Endothelial cell of umbilical vein (primary cell): Measurements from ENCODE around the gene NKAP. TPM values are rescaled to one million over a fixed set of nuclear protein-coding genes. Genes with fewer than 3 reads are reported as not detected.
"Not testable (repeated sequence)": the region's sequence is repeated elsewhere in the genome, so short reads cannot be mapped to it uniquely, and the experiment has no call there.

Experiments used
- BruUV-seq: library from RNA; stranded (reverse); fragments of 400-500 nt; replicated peaks from 2 replicates; lab custom pipeline; 2021; lab: Mats Ljungman, UMichigan
- CTCF ChIA-PET: fragments of 300-600, 350-600 bp; sonication (Branson Sonifier 250); formaldehyde crosslinking; loops from one replicate; lab custom pipeline; 2021; ENCODE audit warnings: antibody characterized with exemption, inconsistent platforms; lab: Charles Lee
- POLR2A ChIA-PET: fragments of 300-600, 350-600 bp; sonication (Branson Sonifier 250); formaldehyde crosslinking; loops from one replicate; lab custom pipeline; 2021; ENCODE audit warnings: antibody characterized with exemption, inconsistent platforms; lab: Charles Lee
- DNase-seq: peaks from one replicate; pipeline ENCODE4 v3.0.0-alpha.2; 2011; ENCODE audit warnings: low read depth, low spot score
- FAIRE-seq: peaks from 2 replicates; lab custom pipeline; 2011; peaks lifted over from hg19 to GRCh38; lab: Jason Lieb, UNC
- H2AFZ ChIP-seq: 2 replicates; pipeline ENCODE4 v1.6.0; 2012; ENCODE audit warnings: low read depth, low read length, control low read depth, inconsistent platforms
- H3K27ac ChIP-seq: 2 replicates; pipeline ENCODE4 v1.5.1; 2011; ENCODE audit warnings: low read depth, mild to moderate bottlenecking, control low read depth, low read length, moderate library complexity; ENCODE audit not compliant: insufficient read depth
- H3K27me3 ChIP-seq, 2 experiments: 2 replicates each; pipeline versions ENCODE4 v1.6.0 to v1.6.1; 2011; ENCODE audit warnings: low read length in 2 of 2, mixed read lengths in 1 of 2; ENCODE audit not compliant: control insufficient read depth in 2 of 2, insufficient read depth in 2 of 2
- H3K36me3 ChIP-seq, 2 experiments: 2 replicates in 1 of 2; 3 replicates in 1 of 2; pipeline ENCODE4 v1.5.1; 2011; ENCODE audit warnings: low read length in 2 of 2, mild to moderate bottlenecking in 1 of 2, moderate library complexity in 1 of 2; ENCODE audit not compliant: control insufficient read depth in 2 of 2, insufficient read depth in 2 of 2; ENCODE audit errors: extremely low read depth in 1 of 2
- H3K4me1 ChIP-seq: 3 replicates; pipeline ENCODE4 v1.5.1; 2011; ENCODE audit warnings: mild to moderate bottlenecking, low read length; ENCODE audit not compliant: control insufficient read depth, insufficient read depth; ENCODE audit errors: extremely low read depth
- H3K4me2 ChIP-seq: 2 replicates; pipeline ENCODE4 v1.6.1; 2011; ENCODE audit warnings: low read length, control low read depth, mixed read lengths; ENCODE audit not compliant: insufficient read depth
- H3K4me3 ChIP-seq, 3 experiments: fragments of 200-600 bp in 1 of 3; sonication (generic), shearing (Covaris generic) in 1 of 3; replicated peaks in 1 of 3; 2 replicates each; pipeline ENCODE4 v1.5.1; 2011 to 2016; ENCODE audit warnings: control low read depth in 3 of 3, low read length in 3 of 3, mild to moderate bottlenecking in 2 of 3, inconsistent platforms in 1 of 3, low read depth in 1 of 3, moderate library complexity in 1 of 3; ENCODE audit not compliant: insufficient read depth in 1 of 3
- H3K79me2 ChIP-seq: 2 replicates; pipeline ENCODE4 v1.6.0; 2012; ENCODE audit warnings: low read length, inconsistent platforms; ENCODE audit not compliant: control insufficient read depth, insufficient read depth
- H3K9ac ChIP-seq: replicated peaks from 2 replicates; pipeline ENCODE3; 2011; ENCODE audit warnings: low read length, control low read depth; ENCODE audit not compliant: insufficient read depth; ENCODE audit errors: extremely low read depth
- H3K9me1 ChIP-seq: replicated peaks from 3 replicates; pipeline ENCODE4 v1.6.0; 2011; ENCODE audit warnings: mild to moderate bottlenecking, low read length; ENCODE audit not compliant: control insufficient read depth, insufficient read depth; ENCODE audit errors: extremely low read depth
- H3K9me3 ChIP-seq: replicated peaks from 2 replicates; pipeline ENCODE4 v1.5.1; 2012; ENCODE audit warnings: low read length, inconsistent platforms; ENCODE audit not compliant: control insufficient read depth, insufficient read depth
- H4K20me1 ChIP-seq: replicated peaks from 2 replicates; pipeline ENCODE3; 2011; ENCODE audit warnings: mild to moderate bottlenecking, low read length; ENCODE audit not compliant: control insufficient read depth, insufficient read depth; ENCODE audit errors: extremely low read depth
- FOS ChIP-seq: IDR thresholded peaks from 2 replicates; pipeline ENCODE4 v1.6.1; 2011; ENCODE audit warnings: mild to moderate bottlenecking, low read length, moderate library complexity, borderline replicate concordance; ENCODE audit not compliant: insufficient read depth
- GATA2 ChIP-seq: IDR thresholded peaks from 2 replicates; pipeline ENCODE4 v1.7.0; 2011; ENCODE audit warnings: low read depth, mild to moderate bottlenecking, moderate library complexity, mixed read lengths, low read length; ENCODE audit not compliant: insufficient read length, insufficient read depth
- JUN ChIP-seq: IDR thresholded peaks from 2 replicates; pipeline ENCODE4 v1.6.1; 2011; ENCODE audit warnings: borderline replicate concordance, low read depth; ENCODE audit not compliant: insufficient read length, insufficient read depth
- POLR2AphosphoS5 ChIP-seq: IDR thresholded peaks from 2 replicates; pipeline ENCODE4 v1.6.1; 2012; ENCODE audit warnings: low read depth, mild to moderate bottlenecking, control low read depth, low read length, moderate library complexity; ENCODE audit not compliant: insufficient read depth
- dilution Hi-C: fragments of 300-500 bp; cut with MboI; formaldehyde crosslinking; loops from one replicate; pipeline ENCODE4 v1.15.0; 2019; ENCODE audit warnings: low sequenced_read_pairs; ENCODE audit not compliant: extremely low pct_ligation_motif_present
- intact Hi-C: fragments of 100-400 bp; cut with micrococcal nuclease; formaldehyde crosslinking; loops from one replicate; pipeline ENCODE4 v1.10.0; 2022
- polyA plus RNA-seq, 4 experiments: library from polyadenylated mRNA; depleted of rRNA in 3 of 4; stranded (reverse) in 3 of 4; unstranded in 1 of 4; fragments of >200 nt; gene quantifications; 2 replicates each; pipeline versions ENCODE4 v1.2.1 to v1.2.3, GENCODE V29; 2011 to 2012; ENCODE audit warnings: missing spikeins in 1 of 4
- total RNA-seq: library from RNA; stranded (reverse); gene quantifications from 2 replicates; pipeline ENCODE4 v1.2.3, GENCODE V29; 2021
- TF ChIP-seq, protein P1 (sequence below), 2 donors: IDR thresholded peaks; 1 replicate in 1 of 2; 2 replicates in 1 of 2; pipeline ENCODE4 v1.5.1; 2011; ENCODE audit warnings: low read length in 2 of 2, mild to moderate bottlenecking in 2 of 2, moderate library complexity in 2 of 2, control low read depth in 1 of 2, inconsistent platforms in 1 of 2, low read depth in 1 of 2; ENCODE audit not compliant: insufficient read depth in 1 of 2; ENCODE audit errors: extremely low read depth in 1 of 2
- TF ChIP-seq, protein P2 (sequence below): IDR thresholded peaks from 2 replicates; pipeline ENCODE4 v1.6.1; 2011; ENCODE audit not compliant: insufficient read depth, insufficient read length

NKAP gene
- total and polyA plus RNA-seq, 2 donors (not counting 3 experiments of a cell fraction or from before 2014, with no cell fraction given), result 2.2 to 8.0 TPM

DNA sequence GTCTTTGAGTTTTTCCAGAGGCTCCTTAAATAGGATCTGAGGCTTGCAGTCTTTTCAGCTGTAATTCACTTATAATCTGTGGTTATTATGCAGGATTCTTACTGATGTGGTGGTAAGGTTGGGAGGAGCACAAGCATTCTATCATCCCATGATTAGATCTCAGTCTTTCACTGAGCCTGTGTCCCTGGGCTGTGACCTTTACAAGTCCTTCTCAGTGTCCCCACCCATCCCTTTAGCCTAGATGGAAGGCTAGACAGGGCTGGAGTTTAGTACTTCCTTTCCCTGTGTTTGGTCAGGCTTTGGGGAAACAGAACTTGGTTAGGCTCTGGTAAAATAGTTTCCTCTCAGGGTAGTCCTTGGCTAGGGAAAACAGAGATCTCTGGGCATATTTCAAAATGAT lies 17.1 kb upstream of the NKAP start:
- ChIA-PET POLR2A (no interaction called here), CTCF (no interaction called here)
- no peak overlapping the region for H3K4me3 ChIP-seq
- no peaks in the 10 kb centered on the region for H3K27me3 ChIP-seq
- H4K20me1 ChIP-seq, result no peaks in the 10 kb centered on the region
- FAIRE-seq (peak; percentile 12), DNase-seq (no peak)
- H3K9me1 ChIP-seq, result no peaks in the 10 kb centered on the region
- TF ChIP-seq POLR2AphosphoS5 (no peak), FOS (no peak), GATA2 (no peak), JUN (no peak)
- TF ChIP-seq, protein P1, sequence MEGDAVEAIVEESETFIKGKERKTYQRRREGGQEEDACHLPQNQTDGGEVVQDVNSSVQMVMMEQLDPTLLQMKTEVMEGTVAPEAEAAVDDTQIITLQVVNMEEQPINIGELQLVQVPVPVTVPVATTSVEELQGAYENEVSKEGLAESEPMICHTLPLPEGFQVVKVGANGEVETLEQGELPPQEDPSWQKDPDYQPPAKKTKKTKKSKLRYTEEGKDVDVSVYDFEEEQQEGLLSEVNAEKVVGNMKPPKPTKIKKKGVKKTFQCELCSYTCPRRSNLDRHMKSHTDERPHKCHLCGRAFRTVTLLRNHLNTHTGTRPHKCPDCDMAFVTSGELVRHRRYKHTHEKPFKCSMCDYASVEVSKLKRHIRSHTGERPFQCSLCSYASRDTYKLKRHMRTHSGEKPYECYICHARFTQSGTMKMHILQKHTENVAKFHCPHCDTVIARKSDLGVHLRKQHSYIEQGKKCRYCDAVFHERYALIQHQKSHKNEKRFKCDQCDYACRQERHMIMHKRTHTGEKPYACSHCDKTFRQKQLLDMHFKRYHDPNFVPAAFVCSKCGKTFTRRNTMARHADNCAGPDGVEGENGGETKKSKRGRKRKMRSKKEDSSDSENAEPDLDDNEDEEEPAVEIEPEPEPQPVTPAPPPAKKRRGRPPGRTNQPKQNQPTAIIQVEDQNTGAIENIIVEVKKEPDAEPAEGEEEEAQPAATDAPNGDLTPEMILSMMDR (IDR thresholded peaks at IDR 0.05; ENCODE audit: extremely low read depth in 1 of 2, insufficient read depth in 1 of 2, low read depth in 1 of 2, low read length in 2 of 2), result no peak
- TF ChIP-seq, protein P2, sequence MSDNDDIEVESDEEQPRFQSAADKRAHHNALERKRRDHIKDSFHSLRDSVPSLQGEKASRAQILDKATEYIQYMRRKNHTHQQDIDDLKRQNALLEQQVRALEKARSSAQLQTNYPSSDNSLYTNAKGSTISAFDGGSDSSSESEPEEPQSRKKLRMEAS, result no peak
- no peaks in the 10 kb centered on the region for H3K4me1 ChIP-seq
- no peaks in the 10 kb centered on the region for H3K9me3 ChIP-seq
- no peaks in the 10 kb centered on the region for H3K79me2 ChIP-seq
- H3K9ac ChIP-seq, result no peak overlapping the region
- dilution Hi-C loops, result no loop called here
- no peak overlapping the region for H3K27ac ChIP-seq
- H3K4me2 ChIP-seq, result no peak overlapping the region
- no TSS peak for BruUV-seq
- H3K36me3 ChIP-seq, result no peaks in the 10 kb centered on the region
- intact Hi-C loops, result no loop called here
- no peak overlapping the region for H2AFZ ChIP-seq

DNA sequence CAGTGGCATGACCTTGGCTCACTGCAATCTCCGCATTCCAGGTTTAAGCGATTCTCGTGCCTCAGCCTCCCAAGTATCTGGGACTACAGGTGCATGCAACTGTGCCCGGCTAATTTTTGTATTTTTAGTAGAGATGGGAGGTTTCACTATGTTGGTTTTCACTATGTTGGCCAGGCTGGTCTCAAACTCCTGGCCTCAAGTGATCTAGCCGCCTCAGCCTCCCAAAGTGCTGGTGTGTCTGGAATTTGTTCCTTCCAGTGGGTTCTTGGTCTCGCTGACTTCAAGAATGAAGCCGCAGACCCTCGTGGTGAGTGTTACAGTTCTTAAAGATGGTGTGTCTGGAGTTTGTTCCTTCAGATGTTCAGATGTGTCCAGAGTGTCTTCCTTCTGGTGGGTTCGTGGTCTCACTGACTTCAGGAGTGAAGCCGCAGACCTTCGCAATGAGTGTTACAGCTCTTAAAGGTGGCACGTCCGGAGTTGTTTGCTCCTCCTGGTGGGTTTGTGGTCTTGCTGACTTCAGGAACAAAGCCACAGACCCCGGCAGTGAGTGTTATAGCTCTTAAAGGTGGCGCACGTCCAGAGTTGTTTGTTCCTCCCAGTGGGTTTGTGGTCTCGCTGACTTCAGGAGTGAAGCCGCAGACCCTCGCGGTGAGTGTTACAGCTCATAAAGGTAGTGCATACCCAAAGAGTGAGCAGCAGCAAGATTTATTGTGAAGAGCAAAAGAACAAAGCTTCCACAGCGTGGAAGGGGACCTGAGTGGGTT lies 12.4 kb upstream of the NKAP start:
- H3K27me3 ChIP-seq, intact Hi-C loops, H3K4me1 ChIP-seq, H3K9me1 ChIP-seq, H3K4me2 ChIP-seq, dilution Hi-C loops, H3K79me2 ChIP-seq, H3K9ac ChIP-seq, H3K27ac ChIP-seq, FAIRE-seq, POLR2A ChIA-PET, H2AFZ ChIP-seq, H3K36me3 ChIP-seq, H3K9me3 ChIP-seq, H4K20me1 ChIP-seq, H3K4me3 ChIP-seq, BruUV-seq, DNase-seq: not testable (repeated sequence)
- CTCF ChIA-PET, result interaction anchor here (0.5 kb wide), 1 partner anchor 497 kb away, joined by 3 read pairs; no protein-coding TSS in a partner anchor
